Mesenchymal stem cell (in vitro differentiated cells and primary cell): Measurements from ENCODE around the gene ABLIM2.

ENCODE experiments used
- DNase-seq: peaks from one replicate; pipeline ENCODE4 v3.0.0-alpha.2; 2013
- H2AFZ ChIP-seq: one replicate; pipeline ENCODE4 v1.6.1; 2013; ENCODE audit warnings: low read depth, mild to moderate bottlenecking, control low read depth, inconsistent platforms, low read length, moderate library complexity
- H2AK5ac ChIP-seq: 2 replicates; pipeline ENCODE4 v1.6.1; 2013; ENCODE audit warnings: low read length, moderate library complexity, mild to moderate bottlenecking, inconsistent platforms; ENCODE audit not compliant: severe bottlenecking
- H2BK120ac ChIP-seq: one replicate; pipeline ENCODE4 v1.6.1; 2013; ENCODE audit warnings: low read depth, mild to moderate bottlenecking, inconsistent platforms, low read length, moderate library complexity
- H2BK12ac ChIP-seq, 2 experiments: one replicate each; pipeline ENCODE4 v1.6.1; 2013; ENCODE audit warnings: inconsistent platforms in 2 of 2, low read length in 2 of 2, mild to moderate bottlenecking in 2 of 2, moderate library complexity in 2 of 2, control low read depth in 1 of 2
- H2BK15ac ChIP-seq: one replicate; pipeline ENCODE4 v1.6.1; 2013; ENCODE audit warnings: mild to moderate bottlenecking, low read depth, inconsistent platforms; ENCODE audit not compliant: poor library complexity, severe bottlenecking
- H2BK5ac ChIP-seq: 2 replicates; pipeline ENCODE4 v1.6.1; 2013; ENCODE audit warnings: low read depth, mild to moderate bottlenecking, low read length, control low read depth, inconsistent platforms; ENCODE audit not compliant: poor library complexity, severe bottlenecking
- H3K14ac ChIP-seq, 2 experiments: one replicate each; pipeline ENCODE4 v1.6.1; 2013; ENCODE audit warnings: inconsistent platforms in 2 of 2, low read length in 2 of 2, control low read depth in 1 of 2, mild to moderate bottlenecking in 1 of 2, moderate library complexity in 1 of 2
- H3K18ac ChIP-seq, 2 experiments: one replicate each; pipeline ENCODE4 v1.6.1; 2013; ENCODE audit warnings: inconsistent platforms in 2 of 2, low read length in 2 of 2, control low read depth in 1 of 2, low read depth in 1 of 2, mild to moderate bottlenecking in 1 of 2
- H3K23ac ChIP-seq, 2 experiments: one replicate each; pipeline ENCODE4 v1.6.1; 2013; ENCODE audit warnings: inconsistent platforms in 2 of 2, low read length in 2 of 2, mild to moderate bottlenecking in 2 of 2, moderate library complexity in 2 of 2, control low read depth in 1 of 2
- H3K27ac ChIP-seq: 2 replicates; pipeline ENCODE4 v1.5.1; 2013; ENCODE audit warnings: mild to moderate bottlenecking, moderate library complexity, low read length, control low read depth, inconsistent platforms; ENCODE audit not compliant: poor library complexity, severe bottlenecking
- H3K27me3 ChIP-seq, 2 experiments: 2 replicates each; pipeline versions ENCODE4 v1.6.1 to v1.7.0; 2013; ENCODE audit warnings: low read length in 2 of 2, mild to moderate bottlenecking in 2 of 2, moderate library complexity in 2 of 2, control low read depth in 1 of 2, inconsistent platforms in 1 of 2; ENCODE audit not compliant: control insufficient read depth in 1 of 2, insufficient read depth in 1 of 2
- H3K36me3 ChIP-seq, 2 experiments: 2 replicates each; pipeline versions ENCODE4 v1.6.1 to v1.7.0; 2013; ENCODE audit warnings: low read length in 2 of 2, control low read depth in 1 of 2, inconsistent platforms in 1 of 2, low read depth in 1 of 2, mild to moderate bottlenecking in 1 of 2; ENCODE audit not compliant: insufficient read depth in 2 of 2, control insufficient read depth in 1 of 2
- H3K4ac ChIP-seq, 2 experiments: one replicate each; pipeline ENCODE4 v1.6.1; 2013; ENCODE audit warnings: inconsistent platforms in 2 of 2, low read length in 2 of 2, mild to moderate bottlenecking in 2 of 2, moderate library complexity in 2 of 2, control low read depth in 1 of 2, low read depth in 1 of 2
- H3K4me1 ChIP-seq: 2 replicates; pipeline ENCODE4 v1.6.1; 2013; ENCODE audit warnings: low read depth, low read length, control low read depth; ENCODE audit not compliant: control insufficient read depth, insufficient read depth
- H3K4me2 ChIP-seq: 2 replicates; pipeline ENCODE4 v1.6.1; 2013; ENCODE audit warnings: low read length, mild to moderate bottlenecking, inconsistent platforms; ENCODE audit not compliant: poor library complexity, severe bottlenecking
- H3K4me3 ChIP-seq, 2 experiments: 2 replicates each; pipeline versions ENCODE4 v1.5.1 to v1.7.0; 2013; ENCODE audit warnings: low read length in 2 of 2, mild to moderate bottlenecking in 2 of 2, control low read depth in 1 of 2, low read depth in 1 of 2; ENCODE audit not compliant: insufficient read depth in 1 of 2
- H3K79me1 ChIP-seq: replicated peaks from 2 replicates; pipeline ENCODE4 v1.6.1; 2013; ENCODE audit warnings: mild to moderate bottlenecking, control low read depth, low read length, inconsistent platforms; ENCODE audit not compliant: poor library complexity, severe bottlenecking
- H3K9ac ChIP-seq: 2 replicates; pipeline ENCODE4 v1.7.0; 2013; ENCODE audit warnings: mild to moderate bottlenecking, low read length, moderate library complexity
- H3K9me3 ChIP-seq: 2 replicates; pipeline ENCODE4 v1.7.0; 2013; ENCODE audit warnings: mild to moderate bottlenecking, low read length; ENCODE audit not compliant: control insufficient read depth
- H4K8ac ChIP-seq: one replicate; pipeline ENCODE4 v1.6.1; 2013; ENCODE audit warnings: inconsistent platforms, mild to moderate bottlenecking, low read length, moderate library complexity
- H4K91ac ChIP-seq: one replicate; pipeline ENCODE4 v1.6.1; 2013; ENCODE audit warnings: mild to moderate bottlenecking, low read length, inconsistent platforms
- WGBS: methylation state at CpG from one replicate; pipeline ENCODE4 v1.1.7; 2013; ENCODE audit warnings: mixed read lengths; 5-methylcytosine and 5-hydroxymethylcytosine counted together

Gene ABLIM2

GRCh38 chr4:7963691-7964090, 194.9 kb downstream of the ABLIM2 start:
- Histone ChIP-seq H4K91ac (peak overlapping the region; percentile 1), H2AK5ac (no peak overlapping the region), H3K9ac (no peak overlapping the region), H3K4ac (no peak overlapping the region), H3K18ac (peak overlapping the region in 1 of 2 experiments; percentile 31), H3K4me1 (peaks cover 37% of the 10 kb centered on the region), H2BK15ac (no peak overlapping the region), H2BK5ac (no peak overlapping the region), H3K36me3 (no peaks in the 10 kb centered on the region), H2BK120ac (no peak overlapping the region), H3K79me1 (no peaks in the 10 kb centered on the region), H2BK12ac (no peak overlapping the region), H3K23ac (no peak overlapping the region), H3K27me3 (no peaks in the 10 kb centered on the region), H3K14ac (no peak overlapping the region), H3K27ac (no peak overlapping the region), H3K4me3 (no peak overlapping the region), H3K4me2 (no peak overlapping the region), H2AFZ (no peak overlapping the region), H4K8ac (no peak overlapping the region), H3K9me3 (no peaks in the 10 kb centered on the region)
- DNase-seq, result no peak
- WGBS, result 98% methylated on average over 12 of the region's 12 CpGs

- H3K23ac ChIP-seq, result no peak overlapping the region
- no peak overlapping the region for H2AFZ ChIP-seq
- peaks cover 31% of the 10 kb centered on the region for H3K4me1 ChIP-seq
- peak overlapping the region; percentile 84 for H2AK5ac ChIP-seq
- H4K91ac ChIP-seq, result no peak overlapping the region
- 89% methylated on average over 17 of the region's 17 CpGs for WGBS
- no peaks in the 10 kb centered on the region for H3K9me3 ChIP-seq
- H3K9ac ChIP-seq, result no peak overlapping the region
- no peaks in the 10 kb centered on the region for H3K36me3 ChIP-seq
- peak overlapping the region; percentile 71 for H2BK15ac ChIP-seq
- peak overlapping the region in 1 of 2 experiments; percentile 42 for H3K4ac ChIP-seq
- no peak overlapping the region for H2BK120ac ChIP-seq
- no peak overlapping the region for H3K14ac ChIP-seq
- H3K4me3 ChIP-seq, result no peak overlapping the region
- H3K27ac ChIP-seq, result no peak overlapping the region
- H2BK5ac ChIP-seq, result no peak overlapping the region
- H3K79me1 ChIP-seq, result no peaks in the 10 kb centered on the region
- no peak overlapping the region for H3K4me2 ChIP-seq
- DNase-seq, result no peak
- peak overlapping the region in 1 of 2 experiments; percentile 56 for H3K18ac ChIP-seq
- no peaks in the 10 kb centered on the region for H3K27me3 ChIP-seq
- H4K8ac ChIP-seq, result no peak overlapping the region
- H2BK12ac ChIP-seq, result peak overlapping the region; percentile 64
Measured at GRCh38 chr4:7962609-7963508, 195.8 kb downstream of the ABLIM2 start.

GRCh38 chr4:7960790-7961655, 197.6 kb downstream of the ABLIM2 start:
- H3K4me2 ChIP-seq, result peak overlapping the region; percentile 4
- no peak overlapping the region for H3K14ac ChIP-seq
- no peak overlapping the region for H2BK5ac ChIP-seq
- peak overlapping the region; percentile 67 for H3K27ac ChIP-seq
- H3K9ac ChIP-seq, result peak overlapping the region; percentile 67
- peak overlapping the region; percentile 96 for H4K8ac ChIP-seq
- H3K23ac ChIP-seq, result no peak overlapping the region
- peaks cover 29% of the 10 kb centered on the region for H3K4me1 ChIP-seq
- peak; percentile 99 for DNase-seq
- no peaks in the 10 kb centered on the region for H3K27me3 ChIP-seq
- 42% methylated on average over 19 of the region's 19 CpGs for WGBS
- H2AK5ac ChIP-seq, result peak overlapping the region; percentile 14
- peak overlapping the region in 1 of 2 experiments; percentile 21 for H3K4ac ChIP-seq
- H3K4me3 ChIP-seq, result no peak overlapping the region
- H4K91ac ChIP-seq, result peak overlapping the region; percentile 25
- no peaks in the 10 kb centered on the region for H3K79me1 ChIP-seq
- H2BK15ac ChIP-seq, result no peak overlapping the region
- no peaks in the 10 kb centered on the region for H3K36me3 ChIP-seq
- peak overlapping the region in 1 of 2 experiments; percentile 34 for H2BK12ac ChIP-seq
- H2AFZ ChIP-seq, result no peak overlapping the region
- no peaks in the 10 kb centered on the region for H3K9me3 ChIP-seq
- peak overlapping the region; percentile 87 for H2BK120ac ChIP-seq
- H3K18ac ChIP-seq, result peak overlapping the region; percentile 41 to 74
